GM23248 (cell line): ENCODE results near the gene PGP.

ENCODE experiments used
- EZH2 ChIP-seq: fragments of 200-600 bp; sonication (generic); IDR thresholded peaks from 2 replicates; pipeline ENCODE4 v1.6.1; 2018; ENCODE audit warnings: antibody characterized with exemption, mild to moderate bottlenecking; ENCODE audit not compliant: insufficient read depth, poor library complexity, severe bottlenecking
- EZH2phosphoT487 ChIP-seq: fragments of 200-600 bp; sonication (generic); IDR thresholded peaks from 2 replicates; pipeline ENCODE4 v1.6.1; 2018; ENCODE audit warnings: antibody characterized with exemption, moderate library complexity, mild to moderate bottlenecking, low read depth; ENCODE audit not compliant: insufficient read depth

- TF ChIP-seq EZH2 (no peak), EZH2phosphoT487 (no peak)
Observed at GRCh38 chr16:2234813-2235170, 20.2 kb upstream of the PGP start.
